Raji (cell line): ENCODE results near the gene NMNAT2.

ENCODE experiments used
- POLR2A ChIP-seq: IDR thresholded peaks from 2 replicates; pipeline ENCODE4 v1.6.1; 2011; ENCODE audit warnings: low read depth, low read length, control low read depth; ENCODE audit not compliant: insufficient read depth

Gene NMNAT2

GRCh38 chr1:183431840-183432547 is 13.8 kb upstream of the NMNAT2 start:
- TF ChIP-seq POLR2A = no peak

- no peak for TF ChIP-seq POLR2A
Measured at GRCh38 chr1:183424691-183425090, 6.5 kb upstream of the NMNAT2 start.

- TF ChIP-seq POLR2A = no peak
Measured at GRCh38 chr1:183423541-183423940, 5.4 kb upstream of the NMNAT2 start.

- TF ChIP-seq POLR2A = no peak
Measured at GRCh38 chr1:183419399-183419798, 1.2 kb upstream of the NMNAT2 start.

- TF ChIP-seq POLR2A = no peak
Measured at GRCh38 chr1:183418696-183419095, 516 bp upstream of the NMNAT2 start.

GRCh38 chr1:183416850-183417771 is 1.1 kb downstream of the NMNAT2 start:
- TF ChIP-seq POLR2A = no peak

GRCh38 chr1:183414365-183414764 is 3.8 kb downstream of the NMNAT2 start:
- no peak for TF ChIP-seq POLR2A

GRCh38 chr1:183411091-183411490 is 7.1 kb downstream of the NMNAT2 start:
- TF ChIP-seq POLR2A = no peak

GRCh38 chr1:183407961-183408360 is 10.2 kb downstream of the NMNAT2 start:
- no peak for TF ChIP-seq POLR2A

GRCh38 chr1:183407474-183407873 is 10.7 kb downstream of the NMNAT2 start:
- no peak for TF ChIP-seq POLR2A

GRCh38 chr1:183404476-183404875 is 13.7 kb downstream of the NMNAT2 start:
- no peak for TF ChIP-seq POLR2A

- no peak for TF ChIP-seq POLR2A
Measured at GRCh38 chr1:183403498-183403897, 14.7 kb downstream of the NMNAT2 start.

- TF ChIP-seq POLR2A = no peak
Measured at GRCh38 chr1:183394435-183394834, 23.7 kb downstream of the NMNAT2 start.

GRCh38 chr1:183391863-183392262 is 26.3 kb downstream of the NMNAT2 start:
- no peak for TF ChIP-seq POLR2A

- no peak for TF ChIP-seq POLR2A
Measured at GRCh38 chr1:183390561-183390960, 27.6 kb downstream of the NMNAT2 start.

GRCh38 chr1:183388735-183389134 is 29.4 kb downstream of the NMNAT2 start:
- TF ChIP-seq POLR2A = no peak
